ENCODE data around the gene MALL. TPM values are rescaled to one million over a fixed set of nuclear protein-coding genes. Genes with fewer than 3 reads are reported as not detected.

Gene MALL
- total and polyA plus RNA-seq, 2 of the 8 experiments (the other 6 are each of a cell fraction or from before 2014, with no cell fraction given) = 3.9 to 8.0 TPM

DNA sequence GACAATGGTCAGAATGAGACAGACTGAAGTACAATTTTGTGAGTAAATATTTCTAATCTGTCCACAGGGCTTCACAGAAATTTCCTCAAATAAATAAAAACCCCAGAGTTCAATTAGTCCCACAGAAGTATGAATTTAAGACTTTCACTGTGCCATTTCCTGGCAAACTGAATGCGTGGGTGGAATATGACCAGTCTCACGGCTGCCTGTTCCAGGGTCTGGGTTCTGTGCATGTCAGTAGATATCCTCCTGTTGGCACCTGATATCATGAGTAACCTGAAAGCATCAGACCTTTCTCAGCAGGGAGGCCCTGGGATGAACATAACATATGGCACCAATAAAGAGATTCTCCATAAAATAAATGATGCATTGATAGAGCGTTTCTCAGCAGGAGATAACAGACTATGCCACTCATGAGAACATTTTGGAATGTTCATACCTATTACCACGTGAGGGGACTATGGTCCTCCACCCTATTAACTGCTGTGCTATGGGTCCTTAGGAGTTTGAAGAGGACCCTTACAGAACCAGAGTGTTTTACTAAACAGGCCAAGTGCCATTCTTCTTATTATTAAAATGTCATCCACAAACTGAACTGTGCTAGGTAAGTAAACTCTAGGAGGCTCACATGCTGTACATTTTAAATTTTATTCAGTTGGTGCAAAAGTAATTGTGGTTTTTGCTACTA, 10.6 kb upstream of the MALL start (continued):
- TF ChIP-seq EP300 (IDR thresholded peaks at IDR 0.05; ENCODE audit: borderline replicate concordance in 1 of 2, low read depth in 2 of 2, low read length in 2 of 2) = no peak
- TF ChIP-seq, protein P1, sequence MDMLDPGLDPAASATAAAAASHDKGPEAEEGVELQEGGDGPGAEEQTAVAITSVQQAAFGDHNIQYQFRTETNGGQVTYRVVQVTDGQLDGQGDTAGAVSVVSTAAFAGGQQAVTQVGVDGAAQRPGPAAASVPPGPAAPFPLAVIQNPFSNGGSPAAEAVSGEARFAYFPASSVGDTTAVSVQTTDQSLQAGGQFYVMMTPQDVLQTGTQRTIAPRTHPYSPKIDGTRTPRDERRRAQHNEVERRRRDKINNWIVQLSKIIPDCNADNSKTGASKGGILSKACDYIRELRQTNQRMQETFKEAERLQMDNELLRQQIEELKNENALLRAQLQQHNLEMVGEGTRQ (IDR thresholded peaks at IDR 0.05; ENCODE audit: low read length) = no peak
- TF ChIP-seq FOSL1 (IDR thresholded peaks at IDR 0.05; ENCODE audit: insufficient read depth, low read depth, low read length) = no peak
- TF ChIP-seq MAX (IDR thresholded peaks at IDR 0.05) = no peak
- TF ChIP-seq YY1 (IDR thresholded peaks at IDR 0.05; ENCODE audit: low read depth, low read length) = no peak
- TF ChIP-seq NRF1 (IDR thresholded peaks at IDR 0.05; ENCODE audit: low read depth, low read length) = no peak
- TF ChIP-seq SAP30 (IDR thresholded peaks at IDR 0.05; ENCODE audit: insufficient read depth, insufficient replicate concordance, low read length) = no peak
